GM21447 (cell line): ENCODE results near the gene CACNA1D.
A peak's percentile ranks its signal among the peaks of the same experiment; 100 is the strongest.
"Not testable (repeated sequence)": the region's sequence is repeated elsewhere in the genome, so short reads cannot be mapped to it uniquely, and the experiment has no call there.

ENCODE experiments used
- ATAC-seq: cut with Tn5 transposase; IDR thresholded peaks from one replicate; pipeline ENCODE4 v1.9.1; 2021; ENCODE audit not compliant: unreplicated experiment

The CACNA1D gene

GRCh38 chr3:53649816-53650215 lies 155.4 kb downstream of the CACNA1D start:
- no peak for ATAC-seq

- ATAC-seq = peak; percentile 82
Observed at GRCh38 chr3:53650424-53650823, 156.0 kb downstream of the CACNA1D start.

GRCh38 chr3:53650928-53651661 lies 156.7 kb downstream of the CACNA1D start:
- ATAC-seq = no peak

- no peak for ATAC-seq
Observed at GRCh38 chr3:53651927-53652326, 157.5 kb downstream of the CACNA1D start.

DNA sequence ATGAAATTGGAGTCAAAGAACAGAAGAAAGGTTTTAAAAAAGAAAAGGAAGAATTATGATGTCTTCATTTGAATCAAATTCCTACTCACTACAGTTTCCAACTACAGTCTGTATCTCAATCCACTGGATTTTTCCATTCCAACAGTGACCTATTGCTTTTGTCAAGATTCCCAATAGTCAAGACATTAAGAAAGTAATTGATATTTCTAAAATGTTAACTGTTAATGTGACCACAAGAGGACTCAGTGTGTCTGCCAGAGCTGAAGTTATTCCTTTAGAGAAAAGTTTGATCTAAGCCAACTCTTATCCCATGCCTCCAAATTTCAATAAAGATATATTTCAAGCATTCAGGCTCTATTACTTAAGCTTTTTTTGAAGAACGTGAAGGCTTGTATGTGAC lies 163.2 kb downstream of the CACNA1D start:
- ATAC-seq = no peak

DNA sequence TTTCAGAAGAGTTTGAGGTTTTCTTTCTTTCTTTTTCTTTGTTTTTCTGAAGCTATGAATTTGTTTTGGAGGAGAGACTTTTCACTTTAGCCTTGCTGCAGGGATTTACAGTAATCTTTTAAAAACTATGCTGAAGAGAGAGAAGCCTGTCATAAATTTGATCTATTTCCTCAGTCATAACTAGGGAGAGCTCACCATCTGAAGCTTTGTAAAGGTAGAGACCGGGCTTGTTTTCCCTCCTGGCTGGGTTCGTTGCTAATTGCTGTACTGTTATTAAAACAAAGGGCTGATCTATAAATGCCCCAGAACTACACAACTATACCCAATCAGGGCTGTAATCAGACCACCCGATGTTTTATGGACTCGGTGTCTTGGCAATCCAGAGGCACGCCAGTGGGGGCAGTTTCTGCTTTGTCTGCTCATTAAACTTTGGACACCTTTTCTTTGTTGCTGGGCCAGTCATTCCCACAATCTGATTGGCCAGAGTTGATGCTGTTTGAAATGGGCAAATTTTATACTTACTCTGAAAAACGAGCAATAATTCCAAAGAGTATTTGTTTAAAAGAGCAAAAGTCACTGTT lies 164.3 kb downstream of the CACNA1D start:
- no peak for ATAC-seq

- ATAC-seq = no peak
Observed at GRCh38 chr3:53659996-53660395, 165.6 kb downstream of the CACNA1D start.

DNA sequence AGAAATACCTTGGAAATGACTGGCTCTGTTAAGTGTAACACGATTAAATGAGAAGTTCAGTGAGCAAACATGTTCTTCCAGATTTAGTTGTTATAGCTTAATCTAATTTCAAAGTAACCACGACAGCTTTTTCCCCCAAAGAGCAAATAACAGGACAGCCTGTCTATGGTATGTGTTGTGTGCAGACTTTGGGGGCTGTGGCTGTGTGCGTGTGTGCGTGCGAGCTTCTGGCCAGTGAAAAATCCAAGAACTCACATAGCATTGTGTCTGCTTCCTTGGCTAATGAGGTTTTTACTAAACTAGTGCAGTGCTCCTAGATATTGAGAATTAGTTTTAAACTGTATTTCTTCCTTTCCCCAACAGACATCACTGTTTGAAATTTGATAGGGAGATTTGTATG lies 167.1 kb downstream of the CACNA1D start:
- ATAC-seq = no peak

DNA sequence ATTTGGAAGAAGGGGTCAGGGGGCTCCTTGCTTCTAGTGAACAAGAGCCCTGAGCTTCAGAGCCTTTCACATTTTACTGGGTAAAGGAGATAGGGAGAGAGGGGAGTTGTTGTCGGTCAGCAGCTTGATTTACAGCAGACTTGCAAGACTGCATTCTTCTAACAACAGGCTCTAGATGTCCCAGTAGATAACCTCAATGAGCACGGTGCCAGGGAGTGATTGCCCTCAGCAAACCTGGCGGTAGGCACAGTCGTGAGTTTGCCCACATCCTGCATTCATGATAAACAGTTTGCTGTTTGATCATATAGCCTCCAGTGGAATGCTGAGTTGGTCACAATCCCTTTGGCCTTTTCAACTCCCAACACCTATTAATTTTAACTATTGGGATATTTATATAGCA lies 170.4 kb downstream of the CACNA1D start:
- not testable (repeated sequence) for ATAC-seq

- ATAC-seq = no peak
Observed at GRCh38 chr3:53665608-53666425, 171.4 kb downstream of the CACNA1D start.

DNA sequence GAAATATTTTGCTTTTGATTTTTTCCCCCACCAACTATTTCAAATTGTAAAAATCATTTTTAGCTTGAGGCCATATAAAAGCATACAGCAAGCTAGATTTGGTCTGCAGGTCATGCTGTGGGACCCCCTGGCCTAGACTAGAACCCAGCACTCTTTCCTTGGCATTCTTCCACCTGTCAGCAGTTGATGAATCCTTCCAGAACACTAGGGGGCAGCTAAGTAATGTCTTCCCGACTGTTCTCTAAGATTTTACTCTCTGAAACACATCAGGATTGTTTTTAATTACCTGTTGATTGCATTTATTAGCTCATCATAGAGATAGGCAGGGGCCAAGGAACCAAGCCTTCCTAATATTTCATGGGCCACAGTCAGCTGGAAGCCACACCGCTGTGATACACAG lies 174.5 kb downstream of the CACNA1D start:
- ATAC-seq = no peak

- no peak for ATAC-seq
Observed at GRCh38 chr3:53670721-53671120, 176.3 kb downstream of the CACNA1D start.

GRCh38 chr3:53671192-53671960 lies 177.0 kb downstream of the CACNA1D start:
- no peak for ATAC-seq

DNA sequence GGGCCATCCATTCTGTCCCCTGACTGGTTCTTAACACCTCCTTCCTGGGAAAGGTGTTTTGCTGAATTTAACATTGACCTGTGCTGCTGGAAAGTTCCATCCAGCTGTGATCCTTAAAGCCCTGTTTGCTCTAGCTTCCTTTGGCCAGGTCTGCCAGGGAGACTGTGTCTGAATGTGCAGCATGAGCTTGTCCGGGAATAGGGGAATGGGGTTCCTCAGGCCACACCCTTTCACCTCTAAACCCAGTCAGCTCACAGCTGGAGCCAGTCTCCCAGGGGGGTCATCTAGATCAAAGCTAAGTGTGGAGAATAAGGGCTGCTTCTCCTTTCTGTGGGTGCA lies 177.5 kb downstream of the CACNA1D start:
- no peak for ATAC-seq

GRCh38 chr3:53672981-53673380 lies 178.6 kb downstream of the CACNA1D start:
- no peak for ATAC-seq

- no peak for ATAC-seq
Observed at GRCh38 chr3:53673722-53674350, 179.4 kb downstream of the CACNA1D start.

DNA sequence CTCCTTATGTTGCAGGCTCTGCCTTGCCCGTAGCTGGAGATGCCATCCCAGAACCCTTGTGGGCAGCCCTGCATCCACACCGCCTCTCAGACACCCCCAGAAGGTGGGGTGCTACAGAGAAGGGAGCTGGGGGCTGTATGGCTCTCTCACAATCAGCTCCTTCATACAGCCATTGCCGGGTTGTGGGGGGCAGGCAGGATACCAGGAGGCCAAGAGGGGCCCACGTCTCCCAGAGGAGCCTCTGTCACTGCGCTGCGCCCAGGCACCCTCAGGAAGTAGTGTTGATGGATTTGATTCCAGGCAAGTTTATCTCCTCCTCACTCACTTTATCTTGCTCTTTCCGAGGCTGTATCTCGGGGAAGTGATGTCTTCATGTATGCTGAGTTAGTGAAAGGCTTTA lies 180.2 kb downstream of the CACNA1D start:
- no peak for ATAC-seq

DNA sequence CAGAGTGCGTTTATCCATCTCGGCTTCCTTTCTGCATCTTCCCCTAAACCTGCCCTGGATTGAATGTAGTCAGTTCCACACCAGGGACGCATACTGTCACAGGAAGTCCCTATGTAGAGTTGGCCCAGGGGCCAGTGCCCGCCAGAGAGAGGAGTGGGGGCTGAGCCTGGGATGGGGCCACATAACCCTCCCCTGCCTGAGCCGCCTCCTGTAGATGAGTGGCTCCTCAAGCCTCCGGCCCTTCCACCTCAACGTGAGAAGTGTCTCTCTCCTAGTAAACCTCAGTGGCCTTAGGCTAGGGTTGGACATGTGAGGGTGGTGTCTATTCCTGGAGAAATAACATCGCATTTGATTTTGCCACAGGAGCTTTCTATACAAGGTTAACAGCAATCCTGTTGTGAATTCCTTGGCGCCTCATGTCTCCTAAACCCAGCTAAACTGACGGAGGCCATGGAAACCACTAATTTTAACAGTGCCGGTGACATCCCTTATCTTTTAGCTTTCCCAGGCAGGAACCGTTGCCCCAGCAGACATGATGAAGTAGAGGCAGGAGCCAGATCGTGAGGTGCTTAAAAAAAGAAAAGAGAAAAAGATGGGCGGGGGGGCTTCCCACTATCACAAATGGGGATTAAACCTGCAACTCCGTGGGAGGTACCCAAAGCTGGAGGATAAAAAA lies 180.7 kb downstream of the CACNA1D start:
- ATAC-seq = no peak

- ATAC-seq = no peak
Observed at GRCh38 chr3:53675942-53676341, 181.5 kb downstream of the CACNA1D start.

DNA sequence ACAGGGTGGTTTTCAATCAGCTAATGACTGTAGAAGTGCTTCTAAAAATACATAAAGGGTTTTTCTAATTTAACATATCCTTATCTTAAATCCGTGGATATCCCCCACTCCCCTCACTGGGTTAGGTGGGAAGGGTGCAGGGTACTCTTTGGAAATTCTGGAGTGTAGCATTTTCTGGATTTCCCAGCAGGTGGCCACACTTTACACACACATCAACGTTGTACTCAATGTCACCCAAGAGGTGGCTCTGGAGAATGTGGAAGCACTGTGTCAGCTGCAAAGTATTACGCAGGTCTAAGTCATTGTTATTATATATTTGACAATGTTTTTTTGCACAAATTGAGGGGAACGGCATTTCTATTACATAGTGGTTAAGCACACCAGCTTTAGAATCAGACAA lies 183.0 kb downstream of the CACNA1D start:
- ATAC-seq = no peak
